Progenitor cell of endocrine pancreas (in vitro differentiated cells): ENCODE measurements around the gene CCBE1. TPM values are rescaled to one million over a fixed set of nuclear protein-coding genes. Genes with fewer than 3 reads are reported as not detected.
A peak's percentile ranks its signal among the peaks of the same experiment; 100 is the strongest.

ENCODE experiments used
- DNase-seq: peaks from one replicate; pipeline ENCODE4 v3.0.0; 2021; ENCODE audit warnings: low spot score; ENCODE audit not compliant: unreplicated experiment
- H3K27ac Mint-ChIP-seq: 2 replicates; pipeline ENCODE4 v1.8.0; 2021; ENCODE audit warnings: mild to moderate bottlenecking, moderate library complexity, mixed read lengths
- H3K27me3 Mint-ChIP-seq: 2 replicates; pipeline ENCODE4 v1.8.0; 2021; ENCODE audit warnings: mixed read lengths
- H3K36me3 Mint-ChIP-seq: 2 replicates; pipeline ENCODE4 v1.8.0; 2022; ENCODE audit warnings: mixed read lengths; ENCODE audit not compliant: insufficient read depth
- H3K4me1 Mint-ChIP-seq: 2 replicates; pipeline ENCODE4 v1.8.0; 2021; ENCODE audit warnings: low read depth, mixed read lengths
- H3K4me3 Mint-ChIP-seq: 2 replicates; pipeline ENCODE4 v1.8.0; 2021; ENCODE audit warnings: low read depth, mild to moderate bottlenecking, moderate library complexity, mixed read lengths
- H3K9me3 Mint-ChIP-seq: 2 replicates; pipeline ENCODE4 v1.8.0; 2021; ENCODE audit warnings: low read depth, mixed read lengths
- CTCF ChIP-seq: fragments of 200-600 bp; sonication (generic); IDR thresholded peaks from one replicate; pipeline ENCODE4 v1.5.0; 2021; ENCODE audit warnings: antibody characterized with exemption, mild to moderate bottlenecking; ENCODE audit not compliant: unreplicated experiment
- total RNA-seq: library from RNA; stranded (reverse); gene quantifications from 2 replicates; pipeline ENCODE4 v1.2.1, GENCODE V29; 2021

The CCBE1 gene
- total RNA-seq, 1 donor from 2014 or later: 1.2 TPM

- Mint-ChIP-seq H3K27ac (no peak overlapping the region), H3K36me3 (no peaks in the 10 kb centered on the region), H3K4me3 (no peak overlapping the region), H3K4me1 (no peaks in the 10 kb centered on the region), H3K9me3 (no peaks in the 10 kb centered on the region), H3K27me3 (peaks cover 14% of the 10 kb centered on the region)
- no peak for TF ChIP-seq CTCF
- no peak for DNase-seq
Observed at GRCh38 chr18:59639821-59640220, 57.4 kb downstream of the CCBE1 start.

GRCh38 chr18:59639136-59639535 is 58.1 kb downstream of the CCBE1 start:
- Mint-ChIP-seq H3K9me3 (no peaks in the 10 kb centered on the region), H3K4me1 (no peaks in the 10 kb centered on the region), H3K27me3 (peaks cover 16% of the 10 kb centered on the region), H3K36me3 (no peaks in the 10 kb centered on the region), H3K27ac (no peak overlapping the region), H3K4me3 (no peak overlapping the region)
- no peak for TF ChIP-seq CTCF
- DNase-seq: no peak

GRCh38 chr18:59633961-59634485 is 63.2 kb downstream of the CCBE1 start:
- Mint-ChIP-seq H3K27me3 (peaks cover 16% of the 10 kb centered on the region), H3K4me1 (no peaks in the 10 kb centered on the region), H3K4me3 (no peak overlapping the region), H3K27ac (no peak overlapping the region), H3K9me3 (no peaks in the 10 kb centered on the region), H3K36me3 (no peaks in the 10 kb centered on the region)
- no peak for DNase-seq
- no peak for TF ChIP-seq CTCF

- no peak for DNase-seq
- no peak for TF ChIP-seq CTCF
- H3K36me3 Mint-ChIP-seq: no peaks in the 10 kb centered on the region
- no peaks in the 10 kb centered on the region for H3K4me1 Mint-ChIP-seq
- no peak overlapping the region for H3K4me3 Mint-ChIP-seq
- peaks cover 21% of the 10 kb centered on the region for H3K27me3 Mint-ChIP-seq
- H3K9me3 Mint-ChIP-seq: no peaks in the 10 kb centered on the region
- no peak overlapping the region for H3K27ac Mint-ChIP-seq
Observed at GRCh38 chr18:59633317-59633716, 63.9 kb downstream of the CCBE1 start.

GRCh38 chr18:59631583-59632181 is 65.5 kb downstream of the CCBE1 start:
- no peak for DNase-seq

More at GRCh38 chr18:59631583-59632181, 65.5 kb downstream of the CCBE1 start:
- no peaks in the 10 kb centered on the region for H3K4me1 Mint-ChIP-seq
- peak; percentile 71 for TF ChIP-seq CTCF
- no peaks in the 10 kb centered on the region for H3K9me3 Mint-ChIP-seq
- H3K36me3 Mint-ChIP-seq: no peaks in the 10 kb centered on the region
- H3K27ac Mint-ChIP-seq: no peak overlapping the region
- peaks cover 22% of the 10 kb centered on the region for H3K27me3 Mint-ChIP-seq
- no peak overlapping the region for H3K4me3 Mint-ChIP-seq
